Measurements from ENCODE around the gene SLC6A1.

GRCh38 chr3:11001658-11002021, 9.1 kb downstream of the SLC6A1 start:
- no peak for TF ChIP-seq POLR2AphosphoS5 (IDR thresholded peaks at IDR 0.05; ENCODE audit: low read depth, low read length)
- TF ChIP-seq POLR2A (IDR thresholded peaks at IDR 0.05; ENCODE audit: low read depth, low read length): no peak
- no peak for TF ChIP-seq TAF1 (IDR thresholded peaks at IDR 0.05; ENCODE audit: borderline replicate concordance, low read depth, low read length)

Data from GM12892 (cell line).